Activated CD4-positive, CD25-positive, alpha-beta regulatory T cell treated with anti-CD3 and anti-CD28 coated beads, Interleukin-2, amount 50 U/mL, for 16 hours (primary cell): ENCODE measurements around the gene CSDE1.
A peak's percentile ranks its signal among the peaks of the same experiment; 100 is the strongest.

ENCODE experiments used
- DNase-seq: peaks from one replicate; pipeline ENCODE4 v3.0.0-alpha.2; 2020; ENCODE audit warnings: low read depth, low spot score

Gene CSDE1

GRCh38 chr1:114749835-114750234 is 7.9 kb downstream of the CSDE1 start:
- DNase-seq = no peak

GRCh38 chr1:114746450-114747121 is 11.2 kb downstream of the CSDE1 start:
- no peak for DNase-seq

GRCh38 chr1:114745291-114745690 is 12.5 kb downstream of the CSDE1 start:
- DNase-seq = no peak

- DNase-seq = no peak
Measured at GRCh38 chr1:114741963-114742746, 15.6 kb downstream of the CSDE1 start.

- no peak for DNase-seq
Measured at GRCh38 chr1:114740331-114740730, 17.5 kb downstream of the CSDE1 start.

GRCh38 chr1:114737314-114737849 is 20.4 kb downstream of the CSDE1 start:
- no peak for DNase-seq

GRCh38 chr1:114735479-114735878 is 22.3 kb downstream of the CSDE1 start:
- no peak for DNase-seq

GRCh38 chr1:114729782-114730181 is 28.0 kb downstream of the CSDE1 start:
- DNase-seq = no peak

- no peak for DNase-seq
Measured at GRCh38 chr1:114728553-114728952, 29.2 kb downstream of the CSDE1 start.

GRCh38 chr1:114725230-114725629 is 32.6 kb downstream of the CSDE1 start:
- DNase-seq = no peak

- DNase-seq = no peak
Measured at GRCh38 chr1:114723915-114724314, 33.9 kb downstream of the CSDE1 start.

- no peak for DNase-seq
Measured at GRCh38 chr1:114723457-114723856, 34.3 kb downstream of the CSDE1 start.

GRCh38 chr1:114720492-114720891 is 37.3 kb downstream of the CSDE1 start:
- no peak for DNase-seq

- DNase-seq = no peak
Measured at GRCh38 chr1:114719424-114719787, 38.4 kb downstream of the CSDE1 start.

GRCh38 chr1:114718661-114719423 is 38.9 kb downstream of the CSDE1 start:
- no peak for DNase-seq

GRCh38 chr1:114716304-114717170 is 41.2 kb downstream of the CSDE1 start, which contains the start of gene NRAS:
NRAS (minus strand) TSS chr1:114716771; CDS start chr1:114716160, 611 bp downstream.
- DNase-seq = peak; percentile 94

- DNase-seq = no peak
Measured at GRCh38 chr1:114715952-114716303, 41.9 kb downstream of the CSDE1 start.

GRCh38 chr1:114712977-114713376 is 44.8 kb downstream of the CSDE1 start:
- DNase-seq = no peak

- no peak for DNase-seq
Measured at GRCh38 chr1:114710360-114710759, 47.4 kb downstream of the CSDE1 start.

- no peak for DNase-seq
Measured at GRCh38 chr1:114707604-114708003, 50.2 kb downstream of the CSDE1 start.

GRCh38 chr1:114703242-114703641 is 54.5 kb downstream of the CSDE1 start:
- no peak for DNase-seq
